Dedifferentiated amniotic fluid mesenchymal stem cell (primary cell): ENCODE measurements around the gene BUD23.
"Not testable (repeated sequence)": the region's sequence is repeated elsewhere in the genome, so short reads cannot be mapped to it uniquely, and the experiment has no call there.

Source experiments
- DNase-seq: peaks from one replicate; pipeline ENCODE4 v3.0.0-alpha.2; 2016; ENCODE audit errors: extremely low spot score

BUD23 gene

GRCh38 chr7:73683056-73683787 lies at the start of gene BUD23, which contains the start of gene DNAJC30:
TSS of gene BUD23 (plus strand) at chr7:73683597. CDS start at chr7:73683626, 29 bp downstream.
TSS of gene DNAJC30 (minus strand) at chr7:73683453. CDS start at chr7:73683423, 30 bp downstream.
- DNase-seq = peak; percentile 94

DNA sequence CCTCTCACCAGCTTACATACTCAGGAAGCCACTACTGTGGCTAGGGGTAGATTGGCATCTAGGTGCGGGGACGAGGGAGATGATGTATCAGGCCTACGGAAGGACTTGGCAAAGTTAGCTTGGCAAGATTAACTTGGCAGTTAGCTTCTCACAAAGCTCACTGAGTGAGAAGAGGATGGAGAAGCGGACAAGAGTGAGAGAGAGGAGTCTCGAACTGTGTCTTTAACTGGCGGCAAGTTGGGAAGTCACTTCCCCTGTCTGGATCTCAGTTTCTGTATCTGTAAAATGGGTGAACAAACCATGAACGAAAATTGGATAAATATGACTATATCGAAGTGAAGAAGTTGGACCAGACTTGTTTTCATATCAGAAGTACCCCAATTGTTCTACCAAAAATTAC lies 49.6 kb upstream of the BUD23 start:
- DNase-seq = no peak

- DNase-seq = no peak
Measured at GRCh38 chr7:73635428-73636200, 47.8 kb upstream of the BUD23 start.

DNA sequence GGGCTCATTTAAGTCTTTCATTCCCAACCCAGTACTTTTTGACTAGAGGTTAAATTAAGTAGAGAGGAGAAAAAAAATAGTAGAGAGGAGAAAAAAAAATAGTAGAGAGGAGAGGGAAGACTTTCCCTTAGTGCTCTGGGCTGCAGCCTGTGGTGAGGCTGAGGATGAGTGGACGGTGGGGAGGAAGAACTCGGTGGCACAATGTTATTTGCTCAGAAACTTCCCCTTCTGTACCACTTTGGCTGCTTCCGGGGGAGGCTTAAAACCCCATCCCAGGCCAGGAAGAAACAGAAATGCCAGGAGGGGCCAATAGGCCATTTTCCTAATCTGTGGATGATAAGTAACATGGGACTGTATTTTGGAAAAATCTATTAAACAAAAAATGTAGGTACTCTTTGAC lies 44.5 kb upstream of the BUD23 start:
- no peak for DNase-seq

- DNase-seq = no peak
Measured at GRCh38 chr7:73642834-73643233, 40.6 kb upstream of the BUD23 start.

- DNase-seq = no peak
Measured at GRCh38 chr7:73644688-73645286, 38.6 kb upstream of the BUD23 start.

DNA sequence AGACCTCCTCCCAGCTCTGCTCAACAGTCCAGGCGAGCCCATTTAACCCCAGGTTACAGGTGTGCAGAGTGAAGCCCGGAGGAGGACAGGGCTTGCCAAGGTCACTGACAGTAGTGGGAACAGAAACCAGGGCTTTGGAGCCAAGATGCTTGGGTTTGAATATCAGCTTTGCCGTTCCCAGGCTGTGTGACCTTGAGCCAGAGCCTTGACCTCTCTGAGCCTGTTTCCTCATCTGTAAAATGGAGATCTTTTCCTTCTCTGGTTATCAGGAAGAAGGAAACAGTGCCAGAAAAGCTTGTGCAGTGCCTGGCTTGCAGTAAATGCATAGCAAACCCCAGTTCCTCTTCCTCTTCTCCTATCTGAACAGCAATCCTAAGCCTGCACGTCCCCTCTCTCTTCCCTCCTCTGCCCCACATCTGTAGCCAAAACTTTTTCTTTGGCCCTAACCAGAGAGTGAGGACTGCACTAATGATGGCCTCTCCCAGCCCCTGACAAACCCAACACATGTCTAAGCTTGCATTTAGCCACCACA lies 37.7 kb upstream of the BUD23 start:
- DNase-seq = no peak

GRCh38 chr7:73646785-73647724 lies 36.3 kb upstream of the BUD23 start:
- DNase-seq = no peak

- DNase-seq = no peak
Measured at GRCh38 chr7:73647725-73648592, 35.4 kb upstream of the BUD23 start.

DNA sequence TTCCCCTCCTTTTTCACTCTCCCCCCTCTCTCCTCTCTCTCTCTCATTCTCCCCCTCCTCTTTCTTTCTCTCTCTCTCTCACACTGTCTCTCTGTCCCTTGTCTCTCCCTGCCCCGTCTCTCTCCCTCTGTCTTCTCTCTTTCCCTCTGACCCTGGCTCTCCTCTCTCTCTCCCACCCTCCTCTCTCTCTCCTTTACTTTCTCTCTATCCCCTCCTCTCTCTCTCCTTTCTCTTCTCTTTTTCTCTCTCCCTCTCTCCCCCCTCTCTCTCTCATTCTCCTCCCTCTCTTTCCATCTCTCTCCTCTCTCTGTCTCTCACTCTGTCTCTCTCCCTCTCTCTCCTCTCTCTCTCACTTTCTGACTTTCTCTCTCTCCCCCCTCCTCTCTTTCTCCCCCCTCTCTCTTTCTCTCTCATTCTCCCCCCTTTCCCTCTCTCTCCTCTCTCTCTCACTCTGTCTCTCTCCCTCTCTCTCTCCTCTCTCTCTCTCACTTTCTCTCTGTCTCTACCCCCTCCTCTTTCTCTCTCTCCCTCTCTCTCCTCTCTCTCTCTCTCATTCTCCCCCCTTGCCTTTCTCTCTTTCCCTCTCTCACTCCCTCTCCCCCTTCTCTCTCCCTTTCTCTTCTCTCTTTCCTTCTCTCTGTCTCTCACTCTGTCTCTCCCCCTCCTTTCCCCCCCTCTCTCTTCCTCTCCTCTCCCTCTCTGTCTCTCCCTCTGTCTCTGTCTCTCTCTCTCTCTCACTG lies 34.6 kb upstream of the BUD23 start:
- DNase-seq = no peak

- DNase-seq = no peak
Measured at GRCh38 chr7:73649576-73649975, 33.8 kb upstream of the BUD23 start.

GRCh38 chr7:73650524-73650923 lies 32.9 kb upstream of the BUD23 start:
- no peak for DNase-seq

GRCh38 chr7:73652541-73652949 lies 30.9 kb upstream of the BUD23 start:
- DNase-seq = no peak

- not testable (repeated sequence) for DNase-seq
Measured at GRCh38 chr7:73655309-73655708, 28.1 kb upstream of the BUD23 start.

DNA sequence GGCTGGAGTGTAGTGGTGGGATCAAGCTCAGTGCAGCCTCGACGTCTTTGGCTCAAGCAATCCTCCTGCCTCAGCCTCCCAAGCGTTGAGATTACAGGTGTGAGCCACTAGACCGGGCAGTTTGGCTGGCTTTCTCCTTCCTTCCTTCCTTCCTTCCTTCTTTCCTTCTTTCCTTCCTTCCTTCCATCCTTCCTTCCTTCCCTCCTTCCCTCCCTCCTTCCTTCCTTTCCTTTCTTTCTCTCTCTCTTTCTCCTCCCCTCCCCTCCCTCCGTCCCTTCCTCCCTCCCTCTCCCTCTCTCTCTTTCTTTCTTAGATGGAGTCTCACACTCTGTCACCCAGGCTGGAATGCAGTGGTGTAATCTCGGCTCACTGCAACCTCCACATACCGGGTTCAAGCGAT lies 23.4 kb upstream of the BUD23 start:
- no peak for DNase-seq

DNA sequence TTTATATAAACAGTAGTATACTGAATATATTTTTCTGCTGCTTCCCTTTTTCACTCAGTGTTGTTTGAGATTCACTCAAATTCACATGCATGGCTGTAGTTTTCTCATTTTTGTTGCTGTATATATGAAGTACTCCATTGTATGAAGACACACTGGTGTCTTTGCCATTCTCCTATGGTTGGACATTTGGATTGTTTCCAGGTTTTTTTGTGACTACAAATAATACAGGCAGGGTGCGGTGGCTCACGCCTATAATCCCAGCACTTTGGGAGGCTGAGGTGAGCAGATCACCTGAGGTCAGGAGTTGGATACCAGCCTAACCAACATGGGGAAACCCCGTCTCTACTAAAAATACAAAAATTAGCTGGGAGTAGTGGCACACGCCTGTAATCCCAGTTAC lies 22.8 kb upstream of the BUD23 start:
- DNase-seq = not testable (repeated sequence)

- no peak for DNase-seq
Measured at GRCh38 chr7:73663033-73663432, 20.4 kb upstream of the BUD23 start.

DNA sequence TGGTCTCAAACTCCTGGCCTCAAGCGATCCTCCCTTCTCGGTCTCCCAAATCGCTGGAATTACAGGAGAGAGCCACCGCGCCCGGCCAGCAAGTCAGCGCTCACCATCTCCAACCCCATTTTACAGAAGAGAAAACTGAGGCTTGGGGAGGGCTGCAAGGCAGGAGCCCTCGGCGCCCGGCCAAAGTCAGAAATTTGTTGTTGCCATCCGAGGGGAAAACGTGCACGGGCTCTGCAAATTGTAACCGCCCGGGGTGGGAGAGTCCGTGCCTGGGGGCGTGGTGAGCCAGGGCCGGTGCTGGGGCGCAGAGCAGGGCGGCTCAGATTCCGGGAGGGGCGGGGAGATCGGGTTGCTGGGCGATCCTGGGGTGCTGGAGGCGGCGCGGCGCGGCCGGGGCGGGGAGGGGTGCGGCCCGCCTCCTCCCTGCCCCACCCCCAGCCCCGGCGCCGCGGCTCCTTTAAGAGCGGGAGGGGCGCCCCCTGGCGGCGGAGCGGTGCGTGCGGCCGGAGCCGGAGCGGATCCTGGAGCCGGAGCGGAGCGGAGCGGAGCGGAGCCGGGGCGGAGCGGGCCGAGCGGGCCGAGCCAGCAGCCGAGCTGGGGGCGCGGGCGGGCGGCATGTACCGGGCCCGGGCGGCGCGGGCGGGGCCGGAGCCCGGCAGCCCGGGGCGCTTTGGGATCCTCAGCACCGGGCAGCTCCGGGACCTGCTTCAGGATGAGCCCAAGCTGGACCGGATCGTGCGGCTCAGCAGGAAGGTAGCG lies 15.9 kb upstream of the BUD23 start, which contains the start of gene VPS37D:
Gene VPS37D (plus strand): TSS at position 488 of the 759 bp plus-strand sequence. CDS start 128 bp downstream, at position 616.
- DNase-seq = peak; percentile 82
